Measurements from ENCODE around the gene ECI1.

GRCh38 chr16:2194166-2194834 is 57.1 kb downstream of the ECI1 start:
- TF ChIP-seq POLR2A (IDR thresholded peaks at IDR 0.05) (no peak), CTCF (IDR thresholded peaks at IDR 0.05) (no peak)

All from tibial nerve (tissue), 3 donors.